A673 (cell line): ENCODE data around the gene FRMD4B. TPM values are rescaled to one million over a fixed set of nuclear protein-coding genes. Genes with fewer than 3 reads are reported as not detected.
"Not testable (repeated sequence)": the region's sequence is repeated elsewhere in the genome, so short reads cannot be mapped to it uniquely, and the experiment has no call there.

Source experiments
- BruUV-seq: library from RNA; stranded (reverse); fragments of 400-500 nt; replicated peaks from 2 replicates; lab custom pipeline; 2021; lab: Mats Ljungman, UMichigan
- CTCF ChIA-PET: fragments of 300-600 bp; sonication (Branson Sonifier 250); formaldehyde crosslinking; loops from one replicate; lab custom pipeline; 2022; ENCODE audit warnings: antibody characterized with exemption; lab: Charles Lee
- POLR2A ChIA-PET: fragments of 300-600 bp; sonication (Branson Sonifier 250); formaldehyde crosslinking; loops from one replicate; lab custom pipeline; 2022; ENCODE audit warnings: antibody characterized with exemption; ENCODE audit not compliant: low non-redundant PET; lab: Charles Lee
- DNase-seq: peaks from one replicate; pipeline ENCODE4 v3.0.0-alpha.2; 2015; ENCODE audit warnings: low spot score
- H3K27ac ChIP-seq: fragments of 200-600 bp; sonication (generic); 2 replicates; pipeline ENCODE4 v1.5.1; 2016; ENCODE audit warnings: mixed run types, low read depth, mild to moderate bottlenecking, mixed read lengths, antibody characterized with exemption, low read length; ENCODE audit not compliant: poor library complexity, severe bottlenecking
- H3K27me3 ChIP-seq: fragments of 200-600 bp; sonication (generic); replicated peaks from 2 replicates; pipeline ENCODE4 v1.6.1; 2017; ENCODE audit warnings: mixed run types, low read depth, mild to moderate bottlenecking, mixed read lengths, antibody characterized with exemption, low read length; ENCODE audit not compliant: insufficient read depth, poor library complexity
- H3K36me3 ChIP-seq: fragments of 200-600 bp; sonication (generic); 2 replicates; pipeline ENCODE4 v1.6.1; 2016; ENCODE audit warnings: mixed run types, mild to moderate bottlenecking, mixed read lengths, antibody characterized with exemption, low read length; ENCODE audit not compliant: insufficient read depth, poor library complexity, severe bottlenecking
- H3K4me1 ChIP-seq: fragments of 200-600 bp; sonication (generic); 2 replicates; pipeline ENCODE4 v1.6.1; 2017; ENCODE audit warnings: mixed run types, mild to moderate bottlenecking, mixed read lengths, antibody characterized with exemption, low read length; ENCODE audit not compliant: insufficient read depth, poor library complexity, severe bottlenecking
- H3K4me3 ChIP-seq: fragments of 200-600 bp; sonication (generic); 2 replicates; pipeline ENCODE4 v1.5.1; 2016; ENCODE audit warnings: low read depth, mixed run types, mild to moderate bottlenecking, mixed read lengths, low read length; ENCODE audit not compliant: poor library complexity, severe bottlenecking
- H3K9me3 ChIP-seq: fragments of 200-600 bp; sonication (generic); 2 replicates; pipeline ENCODE4 v1.6.1; 2016; ENCODE audit warnings: mixed run types, low read depth, mild to moderate bottlenecking, mixed read lengths, antibody characterized with exemption, low read length; ENCODE audit not compliant: poor library complexity, severe bottlenecking
- EZH2 ChIP-seq: fragments of 200-600 bp; sonication (generic); IDR thresholded peaks from 2 replicates; pipeline ENCODE4 v1.6.1; 2017; ENCODE audit warnings: borderline replicate concordance, low read depth, mild to moderate bottlenecking, mixed read lengths, antibody characterized with exemption, low read length; ENCODE audit not compliant: poor library complexity, severe bottlenecking
- intact Hi-C: fragments of 100-400 bp; cut with micrococcal nuclease; formaldehyde crosslinking; loops from one replicate; pipeline ENCODE4 v1.10.0; 2022; ENCODE audit not compliant: unreplicated experiment
- total RNA-seq: library from RNA; stranded (reverse); gene quantifications from 2 replicates; pipeline ENCODE4 v1.2.3, GENCODE V29; 2021
- TF ChIP-seq, protein P1 (sequence below): fragments of 300-800, 200-600 bp; sonication (generic); conservative IDR thresholded peaks from 2 replicates; pipeline ENCODE4 v1.5.1; 2017; ENCODE audit warnings: low read depth, mild to moderate bottlenecking, antibody characterized with exemption, low read length, moderate library complexity, mixed read lengths

Gene FRMD4B
- total RNA-seq, 1 experiment from 2014 or later: 0.21 TPM

DNA sequence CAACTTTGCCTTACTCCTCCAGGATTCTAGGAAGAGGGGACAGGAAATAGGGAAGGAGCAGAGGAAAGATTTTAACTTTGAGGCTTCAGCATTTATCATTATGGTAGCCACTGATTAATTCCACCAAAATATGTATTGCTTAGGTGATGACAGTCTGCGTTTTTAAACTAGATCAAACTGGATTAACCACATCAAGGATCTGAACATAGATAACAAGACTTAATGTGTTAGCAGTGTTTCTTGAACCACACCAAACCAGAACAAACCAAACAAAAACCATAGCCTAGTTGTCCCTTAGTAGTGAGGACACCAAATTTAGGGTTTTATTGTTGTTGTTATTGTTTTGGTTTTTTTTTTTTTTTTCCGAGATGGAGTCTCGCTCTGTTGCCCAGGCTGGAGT lies 150.0 kb downstream of the FRMD4B start:
- Histone ChIP-seq H3K4me1 (no peaks in the 10 kb centered on the region), H3K36me3 (no peaks in the 10 kb centered on the region), H3K27me3 (no peaks in the 10 kb centered on the region), H3K9me3 (no peaks in the 10 kb centered on the region), H3K4me3 (no peak overlapping the region), H3K27ac (no peak overlapping the region)
- TF ChIP-seq EZH2: no peak
- TF ChIP-seq, protein P1, sequence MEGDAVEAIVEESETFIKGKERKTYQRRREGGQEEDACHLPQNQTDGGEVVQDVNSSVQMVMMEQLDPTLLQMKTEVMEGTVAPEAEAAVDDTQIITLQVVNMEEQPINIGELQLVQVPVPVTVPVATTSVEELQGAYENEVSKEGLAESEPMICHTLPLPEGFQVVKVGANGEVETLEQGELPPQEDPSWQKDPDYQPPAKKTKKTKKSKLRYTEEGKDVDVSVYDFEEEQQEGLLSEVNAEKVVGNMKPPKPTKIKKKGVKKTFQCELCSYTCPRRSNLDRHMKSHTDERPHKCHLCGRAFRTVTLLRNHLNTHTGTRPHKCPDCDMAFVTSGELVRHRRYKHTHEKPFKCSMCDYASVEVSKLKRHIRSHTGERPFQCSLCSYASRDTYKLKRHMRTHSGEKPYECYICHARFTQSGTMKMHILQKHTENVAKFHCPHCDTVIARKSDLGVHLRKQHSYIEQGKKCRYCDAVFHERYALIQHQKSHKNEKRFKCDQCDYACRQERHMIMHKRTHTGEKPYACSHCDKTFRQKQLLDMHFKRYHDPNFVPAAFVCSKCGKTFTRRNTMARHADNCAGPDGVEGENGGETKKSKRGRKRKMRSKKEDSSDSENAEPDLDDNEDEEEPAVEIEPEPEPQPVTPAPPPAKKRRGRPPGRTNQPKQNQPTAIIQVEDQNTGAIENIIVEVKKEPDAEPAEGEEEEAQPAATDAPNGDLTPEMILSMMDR: no peak
- intact Hi-C loops: no loop called here
- no peak for DNase-seq
- no TSS peak for BruUV-seq
- CTCF ChIA-PET: no interaction called here
- POLR2A ChIA-PET: no interaction called here

DNA sequence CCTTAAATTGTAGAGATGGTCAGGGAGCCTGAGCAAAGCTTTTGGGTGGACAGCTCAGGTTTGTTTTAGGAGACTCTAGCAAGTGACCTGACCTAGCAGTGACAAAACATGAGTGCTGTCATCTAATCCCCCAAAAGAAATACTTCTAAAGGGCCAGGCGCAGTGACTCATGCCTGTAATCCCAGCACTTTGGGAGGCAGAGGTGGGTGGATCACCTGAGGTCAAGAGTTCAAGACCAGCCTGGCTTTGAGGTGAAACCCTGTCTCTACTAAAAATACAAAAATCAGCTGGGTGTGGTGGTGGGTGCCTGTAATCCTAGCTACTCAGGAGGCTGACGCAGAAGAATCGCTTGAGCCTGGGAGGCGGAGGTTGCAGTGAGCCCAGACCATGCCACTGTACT lies 150.7 kb downstream of the FRMD4B start:
- H3K9me3 ChIP-seq, intact Hi-C loops, H3K27me3 ChIP-seq, H3K27ac ChIP-seq, BruUV-seq, H3K36me3 ChIP-seq, DNase-seq, H3K4me1 ChIP-seq, POLR2A ChIA-PET, CTCF ChIA-PET, H3K4me3 ChIP-seq: not testable (repeated sequence)

DNA sequence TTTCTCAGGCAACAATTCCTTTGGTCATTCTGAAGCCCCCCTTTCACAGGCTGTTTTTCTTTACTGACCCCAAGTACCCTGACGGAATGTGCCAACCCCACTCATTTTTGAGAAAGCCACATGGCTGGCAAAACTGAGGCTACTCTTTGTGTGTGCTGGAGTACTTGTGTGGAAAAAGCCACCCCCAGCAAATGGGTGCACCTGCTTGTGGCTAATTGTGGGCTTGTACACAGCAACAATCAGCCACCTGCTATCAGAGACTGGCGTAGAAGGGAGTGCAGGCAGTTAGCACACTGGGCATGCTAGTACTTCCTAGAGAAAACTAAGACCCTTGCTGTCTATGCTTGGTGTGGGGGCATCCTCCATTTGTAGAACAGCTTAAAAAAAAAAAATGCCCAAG lies 153.4 kb downstream of the FRMD4B start:
- Histone ChIP-seq H3K27ac (no peak overlapping the region), H3K36me3 (no peaks in the 10 kb centered on the region), H3K9me3 (no peaks in the 10 kb centered on the region), H3K4me3 (no peak overlapping the region), H3K27me3 (no peaks in the 10 kb centered on the region), H3K4me1 (no peaks in the 10 kb centered on the region)
- TF ChIP-seq, protein P1: no peak
- no peak for TF ChIP-seq EZH2
- no peak for DNase-seq
- ChIA-PET POLR2A (no interaction called here), CTCF (no interaction called here)
- intact Hi-C loops: no loop called here
- no TSS peak for BruUV-seq

DNA sequence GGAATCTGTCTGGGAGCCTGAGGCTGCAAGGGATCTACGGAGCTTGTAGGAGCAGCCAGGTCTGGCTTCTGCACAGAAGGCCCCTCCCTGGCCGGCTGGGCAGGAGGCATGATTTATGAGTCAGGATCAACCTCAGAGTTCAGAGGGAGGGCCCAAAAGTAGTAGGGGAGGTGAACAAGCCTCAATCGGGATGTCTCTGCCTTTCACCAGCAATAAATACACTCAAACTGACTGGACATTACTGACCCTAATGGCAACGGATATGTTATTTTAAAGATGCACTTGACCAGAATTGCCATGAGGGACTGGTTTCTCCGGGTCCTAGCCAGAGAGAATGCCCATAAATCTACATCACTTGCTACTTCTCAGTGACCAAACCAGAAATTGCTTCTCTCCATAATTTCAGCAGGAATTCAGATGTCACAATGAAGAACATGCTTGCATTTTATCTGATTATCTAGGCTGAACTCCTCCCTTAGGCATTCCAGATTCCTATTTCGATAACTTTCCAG lies 153.9 kb downstream of the FRMD4B start:
- intact Hi-C loops: no loop called here
- POLR2A ChIA-PET: no interaction called here
- CTCF ChIA-PET: no interaction called here
- DNase-seq: no peak
- H3K36me3 ChIP-seq: no peaks in the 10 kb centered on the region
- H3K4me3 ChIP-seq: no peak overlapping the region
- H3K9me3 ChIP-seq: no peaks in the 10 kb centered on the region
- no TSS peak for BruUV-seq
- no peaks in the 10 kb centered on the region for H3K4me1 ChIP-seq
- no peak overlapping the region for H3K27ac ChIP-seq
- TF ChIP-seq, protein P1: no peak
- no peak for TF ChIP-seq EZH2
- H3K27me3 ChIP-seq: no peaks in the 10 kb centered on the region
